ENCODE data around the gene EARS2.
"Not testable (repeated sequence)": the region's sequence is repeated elsewhere in the genome, so short reads cannot be mapped to it uniquely, and the experiment has no call there.

EARS2 gene

GRCh38 chr16:23552161-23552560, 5.0 kb downstream of the EARS2 start:
- H3K4me3 ChIP-seq (ENCODE audit: low read depth, low read length), result no peak overlapping the region
- TF ChIP-seq, protein P1, sequence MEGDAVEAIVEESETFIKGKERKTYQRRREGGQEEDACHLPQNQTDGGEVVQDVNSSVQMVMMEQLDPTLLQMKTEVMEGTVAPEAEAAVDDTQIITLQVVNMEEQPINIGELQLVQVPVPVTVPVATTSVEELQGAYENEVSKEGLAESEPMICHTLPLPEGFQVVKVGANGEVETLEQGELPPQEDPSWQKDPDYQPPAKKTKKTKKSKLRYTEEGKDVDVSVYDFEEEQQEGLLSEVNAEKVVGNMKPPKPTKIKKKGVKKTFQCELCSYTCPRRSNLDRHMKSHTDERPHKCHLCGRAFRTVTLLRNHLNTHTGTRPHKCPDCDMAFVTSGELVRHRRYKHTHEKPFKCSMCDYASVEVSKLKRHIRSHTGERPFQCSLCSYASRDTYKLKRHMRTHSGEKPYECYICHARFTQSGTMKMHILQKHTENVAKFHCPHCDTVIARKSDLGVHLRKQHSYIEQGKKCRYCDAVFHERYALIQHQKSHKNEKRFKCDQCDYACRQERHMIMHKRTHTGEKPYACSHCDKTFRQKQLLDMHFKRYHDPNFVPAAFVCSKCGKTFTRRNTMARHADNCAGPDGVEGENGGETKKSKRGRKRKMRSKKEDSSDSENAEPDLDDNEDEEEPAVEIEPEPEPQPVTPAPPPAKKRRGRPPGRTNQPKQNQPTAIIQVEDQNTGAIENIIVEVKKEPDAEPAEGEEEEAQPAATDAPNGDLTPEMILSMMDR (IDR thresholded peaks at IDR 0.05; ENCODE audit: low read depth, low read length), result no peak

DNA sequence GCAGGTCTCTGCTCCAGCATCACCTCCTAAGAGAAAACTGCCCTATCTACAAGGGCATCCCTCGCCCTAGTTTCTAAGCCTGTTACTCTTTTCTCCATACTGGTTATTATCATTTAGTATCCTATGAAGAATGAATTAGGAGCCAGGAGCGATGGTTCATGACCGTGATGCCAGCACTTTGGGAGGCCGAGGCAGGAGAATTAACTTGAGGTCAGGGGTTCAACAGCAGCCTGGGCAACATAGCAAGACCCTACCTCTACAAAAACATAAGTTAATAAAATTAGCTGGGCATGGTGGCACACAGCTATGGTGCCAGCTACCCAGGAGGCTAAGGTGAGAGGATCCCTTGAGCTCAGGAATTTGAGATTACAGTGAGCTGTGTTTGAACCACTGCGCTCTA, 7.2 kb downstream of the EARS2 start:
- no peak overlapping the region for H3K4me3 ChIP-seq (ENCODE audit: low read depth, low read length)
- TF ChIP-seq, protein P1 (IDR thresholded peaks at IDR 0.05; ENCODE audit: low read depth, low read length), result no peak

DNA sequence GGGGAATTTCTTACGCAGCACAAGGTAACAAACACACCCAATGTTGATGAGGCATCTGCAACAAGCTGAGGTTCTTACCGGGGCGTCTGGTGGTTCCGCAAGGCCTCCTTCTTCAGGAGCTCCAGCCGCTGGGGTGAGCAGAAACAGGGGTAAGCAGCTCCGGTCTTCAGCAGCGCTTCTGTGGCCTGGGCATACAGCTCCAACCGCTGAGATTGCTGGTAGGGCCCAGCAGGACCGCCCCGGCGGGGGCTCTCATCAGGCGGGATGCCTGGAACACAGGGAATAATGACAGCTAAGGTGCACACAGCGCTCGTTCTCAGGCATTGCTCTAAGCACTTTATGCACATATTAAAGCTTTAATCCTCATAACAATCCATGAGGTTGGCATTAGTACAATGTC, 12.7 kb downstream of the EARS2 start:
- no peak overlapping the region for H3K4me3 ChIP-seq (ENCODE audit: low read depth, low read length)
- TF ChIP-seq, protein P1 (IDR thresholded peaks at IDR 0.05; ENCODE audit: low read depth, low read length), result no peak

DNA sequence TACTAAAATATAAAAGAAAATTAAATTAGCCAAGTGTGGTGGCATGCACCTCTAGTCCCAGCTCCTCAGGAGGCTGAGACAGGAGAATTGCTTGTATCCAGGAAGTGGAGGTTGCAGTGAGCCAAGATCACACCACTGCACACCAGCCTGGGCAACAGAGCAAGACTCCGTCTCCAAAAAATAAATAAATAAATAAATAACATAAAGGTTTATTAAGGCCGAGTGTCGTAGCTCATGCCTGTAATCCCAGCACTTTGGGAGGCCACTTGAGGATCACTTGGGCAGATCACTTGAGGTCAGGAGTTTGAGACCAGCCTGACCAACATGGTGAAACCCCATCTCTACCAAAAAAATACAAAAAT, 16.4 kb downstream of the EARS2 start:
- not testable (repeated sequence) for H3K4me3 ChIP-seq (ENCODE audit: low read depth, low read length)

DNA sequence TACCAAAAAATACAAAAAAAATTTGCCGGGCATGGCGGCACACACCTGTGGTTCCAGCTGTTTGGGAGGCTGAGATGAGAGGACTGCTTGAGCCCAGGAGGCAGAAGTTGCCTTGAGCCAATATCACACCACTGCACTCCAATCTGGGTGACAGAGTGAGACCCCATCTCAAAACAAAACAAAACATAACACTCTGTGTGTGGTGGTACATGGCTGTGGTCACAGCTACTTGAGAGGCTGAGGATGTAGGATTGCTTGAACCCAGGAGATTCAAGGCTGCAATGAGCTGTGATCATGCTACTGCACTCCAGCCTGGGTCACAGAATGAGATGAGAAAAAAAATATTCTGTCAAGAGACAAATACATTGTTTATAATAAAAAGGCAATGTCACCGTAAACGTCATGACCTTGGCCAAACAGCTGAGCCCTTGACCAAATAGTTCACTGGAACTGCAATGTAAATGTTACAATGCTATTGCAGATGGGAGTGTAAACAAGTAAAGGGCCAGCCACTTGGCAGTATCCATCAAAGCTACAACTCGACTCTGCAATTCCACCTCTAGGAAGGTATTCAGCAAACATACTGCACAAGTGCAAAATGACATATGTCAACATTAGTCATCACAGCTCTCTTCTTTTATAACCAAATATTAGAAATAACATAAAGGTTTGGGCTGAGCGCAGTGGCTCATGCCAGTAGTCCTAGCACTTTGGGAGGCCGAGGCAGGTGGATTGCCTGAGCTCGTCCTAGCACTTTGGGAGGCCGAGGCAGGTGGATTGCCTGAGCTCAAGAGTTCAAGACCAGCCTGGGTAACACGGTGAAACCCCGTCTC, 16.9 kb downstream of the EARS2 start:
- H3K4me3 ChIP-seq (ENCODE audit: low read depth, low read length), result no peak overlapping the region
- TF ChIP-seq, protein P1 (IDR thresholded peaks at IDR 0.05; ENCODE audit: low read depth, low read length), result no peak

DNA sequence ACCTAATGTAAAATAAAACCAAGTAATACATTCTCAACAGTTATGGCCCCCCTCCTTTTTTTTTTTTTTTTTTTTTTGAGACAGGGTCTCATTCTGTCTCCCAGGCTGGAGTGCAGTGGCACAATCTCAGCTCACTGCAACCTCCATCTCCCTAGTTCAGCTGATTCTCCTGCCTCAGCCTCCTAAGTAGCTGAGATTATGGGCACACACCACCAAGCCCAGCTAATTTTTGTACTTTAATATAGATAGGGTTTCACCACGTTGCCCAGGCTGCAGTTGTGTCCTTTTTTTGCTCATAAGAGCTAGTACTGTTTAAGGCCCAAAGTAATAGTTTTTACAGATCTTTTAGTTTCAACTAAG, 18.3 kb downstream of the EARS2 start:
- TF ChIP-seq, protein P1 (IDR thresholded peaks at IDR 0.05; ENCODE audit: low read depth, low read length), result no peak

DNA sequence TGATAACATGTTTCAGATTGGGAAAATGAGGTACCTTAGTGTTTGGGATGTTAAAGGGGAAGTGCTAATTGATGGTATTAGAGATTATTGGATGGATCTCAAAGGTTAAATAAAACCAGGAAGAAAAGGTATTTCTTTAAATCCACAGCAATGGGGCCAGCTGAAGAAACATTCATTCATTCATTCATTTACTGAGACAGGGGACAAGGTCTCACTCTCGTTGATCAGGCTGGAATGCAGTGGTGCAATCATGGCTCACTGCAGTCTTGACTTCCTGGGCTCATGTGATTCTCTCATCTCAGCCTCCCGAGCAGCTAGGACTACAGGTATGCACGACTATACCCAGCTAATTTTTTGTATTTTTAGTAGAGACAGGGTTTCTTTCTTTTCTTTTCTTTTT, 19.8 kb downstream of the EARS2 start:
- no peak overlapping the region for H3K4me3 ChIP-seq (ENCODE audit: low read depth, low read length)
- TF ChIP-seq, protein P1 (IDR thresholded peaks at IDR 0.05; ENCODE audit: low read depth, low read length), result no peak

More for the DNA sequence above, 18.3 kb downstream of the EARS2 start:
- no peak overlapping the region for H3K4me3 ChIP-seq (ENCODE audit: low read depth, low read length)

- TF ChIP-seq, protein P1 (IDR thresholded peaks at IDR 0.05; ENCODE audit: low read depth, low read length), result no peak
- no peak overlapping the region for H3K4me3 ChIP-seq (ENCODE audit: low read depth, low read length)
Measured at GRCh38 chr16:23535901-23536300, 21.2 kb downstream of the EARS2 start.
